K562 (cell line): ENCODE results near the gene FOXO4. TPM values are rescaled to one million over a fixed set of nuclear protein-coding genes. Genes with fewer than 3 reads are reported as not detected.
A peak's percentile ranks its signal among the peaks of the same experiment; 100 is the strongest.

Source experiments
- CEBPZ ChIP-seq: fragments of 150-350 bp; IDR thresholded peaks from 2 replicates; pipeline ENCODE4 v1.6.1; 2014; ENCODE audit warnings: low read depth, mild to moderate bottlenecking, low read length, borderline replicate concordance
- ELF1 ChIP-seq: fragments of 200-800 bp; sonication (Bioruptor generic); IDR thresholded peaks from 2 replicates; pipeline ENCODE4 v1.6.1; 2016; ENCODE audit warnings: missing genetic modification characterization, missing compliant biosample characterization
- PHF21A ChIP-seq: fragments of 450-650 bp; IDR thresholded peaks from 2 replicates; pipeline ENCODE4 v1.6.1; 2017; ENCODE audit warnings: low read depth, borderline replicate concordance
- POLR3G ChIP-seq: IDR thresholded peaks from 2 replicates; pipeline ENCODE4 v1.6.1; 2011; ENCODE audit not compliant: insufficient read length, insufficient replicate concordance; ENCODE audit errors: extremely low read depth
- RERE ChIP-seq: sonication (generic); formaldehyde crosslinking; IDR thresholded peaks from 2 replicates; pipeline ENCODE4 v1.8.0; 2023; ENCODE audit warnings: missing genetic modification reagents, mild to moderate bottlenecking, borderline replicate concordance
- SAFB2 ChIP-seq: fragments of 200-400 bp; formaldehyde crosslinking; IDR thresholded peaks from 2 replicates; pipeline ENCODE4 v1.6.1; 2018; ENCODE audit warnings: borderline replicate concordance, low read length, low read depth, moderate library complexity; ENCODE audit not compliant: severe bottlenecking
- TBP ChIP-seq: optimal IDR thresholded peaks from 2 replicates; pipeline ENCODE3; 2011; ENCODE audit warnings: low read depth, low read length, improper control_type of control experiment
- ZBTB2 ChIP-seq: fragments of 450-650 bp; IDR thresholded peaks from 2 replicates; pipeline ENCODE4 v1.6.1; 2016; ENCODE audit warnings: antibody characterized with exemption
- ZBTB8A ChIP-seq: fragments of 450-650 bp; IDR thresholded peaks from 2 replicates; pipeline ENCODE4 v1.6.1; 2018; ENCODE audit warnings: mild to moderate bottlenecking, moderate library complexity; ENCODE audit not compliant: partially characterized antibody
- ZNF165 ChIP-seq: fragments of 250-450 bp; sonication (Bioruptor Pico); IDR thresholded peaks from 2 replicates; pipeline ENCODE4 v1.4.0; 2020; ENCODE audit warnings: borderline replicate concordance
- polyA plus RNA-seq, 8 experiments: library from polyadenylated mRNA; depleted of rRNA in 4 of 8; stranded (reverse) in 5 of 8; unstranded in 3 of 8; fragments of >200 nt; fragmentation: Nextera tagmentation in 2 of 8; fragmentation: Illumina TruSeq in 1 of 8; extraction: Ambion mirVana in 2 of 8; extraction: Trizol in 1 of 8; gene quantifications; 2 replicates each; pipeline versions ENCODE4 v1.2.1 to v1.2.3, GENCODE V29; 2011 to 2014; ENCODE audit warnings: inconsistent platforms in 1 of 8, missing spikeins in 1 of 8
- total RNA-seq, 7 experiments: library from RNA; depleted of rRNA in 6 of 7; stranded (reverse); fragments of >200 nt in 6 of 7; fragmentation: Illumina TruSeq in 2 of 7; extraction: Trizol in 2 of 7; gene quantifications; 2 replicates each; pipeline versions ENCODE4 v1.2.1 to v1.2.3, GENCODE V29; 2011 to 2021; ENCODE audit warnings: low replicate concordance in 1 of 7
- TF ChIP-seq, protein P1 (sequence below), 2 experiments: fragments of 450-650 bp in 1 of 2; sonication (generic) in 1 of 2; formaldehyde crosslinking in 1 of 2; IDR thresholded peaks in 1 of 2; conservative IDR thresholded peaks in 1 of 2; 2 replicates each; pipeline versions ENCODE4 v1.6.1 to v1.8.1; 2016 to 2023; ENCODE audit warnings: mild to moderate bottlenecking in 2 of 2, moderate library complexity in 2 of 2, inconsistent platforms in 1 of 2, missing genetic modification reagents in 1 of 2
- TF ChIP-seq, protein P2 (sequence below): fragments of 250-450 bp; sonication (Bioruptor Pico); IDR thresholded peaks from 2 replicates; pipeline ENCODE4 v1.5.0; 2021

The FOXO4 gene
- total and polyA plus RNA-seq, 9 of the 15 experiments (the other 6 are each of a cell fraction or from before 2014, with no cell fraction given), result 0.13 to 26.6 (median 8.5) TPM

GRCh38 chrX:71103110-71103983 is 7.7 kb downstream of the FOXO4 start (continued):
- TF ChIP-seq CEBPZ (no peak), RERE (CRISPR knock-in tag) (no peak), POLR3G (no peak), PHF21A (no peak), SAFB2 (no peak), ZNF165 (no peak), ELF1 (tag) (peak; percentile 24; the same call in 1 of the 2 replicates), ZBTB2 (peak; percentile 49; the same call in 1 of the 2 replicates), ZBTB8A (no peak), TBP (peak; percentile 14)
- TF ChIP-seq, protein P1, sequence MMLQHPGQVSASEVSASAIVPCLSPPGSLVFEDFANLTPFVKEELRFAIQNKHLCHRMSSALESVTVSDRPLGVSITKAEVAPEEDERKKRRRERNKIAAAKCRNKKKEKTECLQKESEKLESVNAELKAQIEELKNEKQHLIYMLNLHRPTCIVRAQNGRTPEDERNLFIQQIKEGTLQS (IDR thresholded peaks at IDR 0.05), result no peak; the same call in 1 of the 2 replicates
- TF ChIP-seq, protein P1 (CRISPR knock-in tag; conservative IDR thresholded peaks at IDR 0.05), result no peak
- TF ChIP-seq, protein P2, sequence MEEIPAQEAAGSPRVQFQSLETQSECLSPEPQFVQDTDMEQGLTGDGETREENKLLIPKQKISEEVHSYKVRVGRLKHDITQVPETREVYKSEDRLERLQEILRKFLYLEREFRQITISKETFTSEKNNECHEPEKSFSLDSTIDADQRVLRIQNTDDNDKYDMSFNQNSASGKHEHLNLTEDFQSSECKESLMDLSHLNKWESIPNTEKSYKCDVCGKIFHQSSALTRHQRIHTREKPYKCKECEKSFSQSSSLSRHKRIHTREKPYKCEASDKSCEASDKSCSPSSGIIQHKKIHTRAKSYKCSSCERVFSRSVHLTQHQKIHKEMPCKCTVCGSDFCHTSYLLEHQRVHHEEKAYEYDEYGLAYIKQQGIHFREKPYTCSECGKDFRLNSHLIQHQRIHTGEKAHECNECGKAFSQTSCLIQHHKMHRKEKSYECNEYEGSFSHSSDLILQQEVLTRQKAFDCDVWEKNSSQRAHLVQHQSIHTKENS, result no peak
